ENCODE measurements around the gene CDCA7L.

Gene CDCA7L

GRCh38 chr7:21945454-21946221 is at the start of gene CDCA7L:
TSS of gene CDCA7L (minus strand) at chr7:21945899. CDS start at chr7:21945804, 95 bp downstream.
- peak; percentile 43 to 78 (median 60) for DNase-seq (ENCODE audit: low read depth in 3 of 3)

GRCh38 chr7:21986096-21986495 is 40.4 kb upstream of the CDCA7L start:
- no peak for DNase-seq (ENCODE audit: low read depth in 3 of 3)

- no peak for DNase-seq (ENCODE audit: low read depth in 3 of 3)
These were observed 38.3 kb upstream of the CDCA7L start for GRCh38 chr7:21984042-21984441.

- no peak for DNase-seq (ENCODE audit: low read depth in 3 of 3)
These were observed 37.4 kb upstream of the CDCA7L start for GRCh38 chr7:21983056-21983455.

GRCh38 chr7:21981524-21981923 is 35.8 kb upstream of the CDCA7L start:
- no peak for DNase-seq (ENCODE audit: low read depth in 3 of 3)

- no peak for DNase-seq (ENCODE audit: low read depth in 3 of 3)
These were observed 35.3 kb upstream of the CDCA7L start for GRCh38 chr7:21980926-21981500.

- DNase-seq (ENCODE audit: low read depth in 3 of 3), result no peak
These were observed 26.7 kb upstream of the CDCA7L start for GRCh38 chr7:21972397-21972784.

GRCh38 chr7:21971780-21972396 is 26.2 kb upstream of the CDCA7L start:
- no peak for DNase-seq (ENCODE audit: low read depth in 3 of 3)

- no peak for DNase-seq (ENCODE audit: low read depth in 3 of 3)
These were observed 24.1 kb upstream of the CDCA7L start for GRCh38 chr7:21969822-21970221.

GRCh38 chr7:21967598-21968003 is 21.9 kb upstream of the CDCA7L start:
- DNase-seq (ENCODE audit: low read depth in 3 of 3), result no peak

- no peak for DNase-seq (ENCODE audit: low read depth in 3 of 3)
These were observed 20.6 kb upstream of the CDCA7L start for GRCh38 chr7:21966271-21966670.

- no peak for DNase-seq (ENCODE audit: low read depth in 3 of 3)
These were observed 19.6 kb upstream of the CDCA7L start for GRCh38 chr7:21965291-21965690.

GRCh38 chr7:21962677-21963076 is 17.0 kb upstream of the CDCA7L start:
- no peak for DNase-seq (ENCODE audit: low read depth in 3 of 3)

- DNase-seq (ENCODE audit: low read depth in 3 of 3), result no peak
These were observed 15.2 kb upstream of the CDCA7L start for GRCh38 chr7:21960922-21961321.

GRCh38 chr7:21959387-21959776 is 13.7 kb upstream of the CDCA7L start:
- DNase-seq (ENCODE audit: low read depth in 3 of 3), result no peak

GRCh38 chr7:21953781-21954180 is 8.1 kb upstream of the CDCA7L start:
- no peak for DNase-seq (ENCODE audit: low read depth in 3 of 3)

- no peak for DNase-seq (ENCODE audit: low read depth in 3 of 3)
These were observed 3.3 kb upstream of the CDCA7L start for GRCh38 chr7:21948887-21949540.

GRCh38 chr7:21948364-21948763 is 2.7 kb upstream of the CDCA7L start:
- no peak for DNase-seq (ENCODE audit: low read depth in 3 of 3)

- no peak for DNase-seq (ENCODE audit: low read depth in 3 of 3)
These were observed 2.2 kb upstream of the CDCA7L start for GRCh38 chr7:21947946-21948345.

- DNase-seq (ENCODE audit: low read depth in 3 of 3), result no peak
These were observed 1.4 kb upstream of the CDCA7L start for GRCh38 chr7:21947056-21947455.

- no peak for DNase-seq (ENCODE audit: low read depth in 3 of 3)
These were observed 567 bp upstream of the CDCA7L start for GRCh38 chr7:21946222-21946709.

Measured in stimulated activated CD4-positive, alpha-beta T cell treated with anti-CD3 and anti-CD28 coated beads, TNF-alpha, amount 100 ng/mL, for 24 hours (primary cell).